Right lobe of liver (tissue), 6 donors: ENCODE measurements around the gene HBG2. TPM values are rescaled to one million over a fixed set of nuclear protein-coding genes. Genes with fewer than 3 reads are reported as not detected.

Experiments used
- ATAC-seq, 4 donors: fragments of 200-7000 bp; cut with Tn5 transposase; one replicate each; pipeline ENCODE4 v1.9.1; 2020; ENCODE audit warnings: mild to moderate bottlenecking in 4 of 4, moderate library complexity in 4 of 4
- DNase-seq, 3 donors: peaks; one replicate each; pipeline ENCODE4 v3.0.0-alpha.2; 2020
- H3K27ac ChIP-seq, 3 donors: fragments of 200-600 bp; one replicate each; pipeline ENCODE4 v1.8.0; 2022
- H3K27me3 ChIP-seq, 2 donors: fragments of 200-600 bp; one replicate each; pipeline ENCODE4 v1.8.0; 2022
- H3K36me3 ChIP-seq, 4 donors: fragments of 200-600 bp; sonication (generic) in 1 of 4; one replicate each; pipeline versions ENCODE4 v1.5.1 to v1.8.0; 2017 to 2022; ENCODE audit warnings: control low read depth in 1 of 4
- H3K4me1 ChIP-seq, 4 donors: fragments of 200-600 bp; sonication (generic) in 1 of 4; one replicate each; pipeline versions ENCODE4 v1.5.1 to v1.8.0; 2017 to 2022; ENCODE audit warnings: control low read depth in 1 of 4
- H3K4me3 ChIP-seq, 3 donors: fragments of 200-600 bp; one replicate each; pipeline ENCODE4 v1.8.0; 2022
- H3K9me3 ChIP-seq, 4 donors: fragments of 200-600 bp; sonication (generic) in 1 of 4; one replicate each; pipeline versions ENCODE4 v1.5.1 to v1.8.0; 2017 to 2022; ENCODE audit warnings: control low read depth in 1 of 4
- CTCF ChIP-seq, 4 donors: fragments of 200-600 bp in 3 of 4; fragments of 450-650 bp in 1 of 4; IDR thresholded peaks; one replicate each; pipeline versions ENCODE4 v1.5.1 to v1.8.0; 2016 to 2022; ENCODE audit warnings: antibody characterized with exemption in 4 of 4, mild to moderate bottlenecking in 2 of 4
- POLR2A ChIP-seq: fragments of 450-650 bp; IDR thresholded peaks from one replicate; pipeline ENCODE4 v1.6.1; 2017; ENCODE audit warnings: antibody characterized with exemption, mild to moderate bottlenecking
- WGBS: methylation state at CpG from one replicate; pipeline ENCODE4 v1.1.6; 2018; ENCODE audit warnings: low coverage, low lambda C conversion rate; ENCODE audit not compliant: insufficient coverage; ENCODE audit errors: missing lambda C conversion rate; 5-methylcytosine and 5-hydroxymethylcytosine counted together
- intact Hi-C, 2 donors: fragments of 100-400 bp; cut with DNase I; formaldehyde crosslinking; loops; one replicate each; pipeline versions ENCODE4 v1.11.2 to v1.14.1; 2022
- total RNA-seq, 6 experiments: library from RNA; depleted of rRNA in 2 of 6; stranded (reverse); fragments of >200 nt in 2 of 6; fragmentation: NEBNext Ultra II Directional in 3 of 6; extraction: Animal tissue kit (Norgen Biotek cat#: 25700) in 3 of 6; gene quantifications; one replicate each; pipeline versions ENCODE4 v1.1.0 to v1.2.4, GENCODE V29; 2016 to 2023
- donor health status: DM: no; HTN: yes; CAD: no.
- donor health status: DM: no; HTN: no; CAD: no.
- donor health status: DM: no; HTN: no; CAD: no.
- donor health status: DM: no; HTN: yes; CAD: no.
- donor health status: DM: no; HTN: yes; CAD: no.

The HBG2 gene
- total RNA-seq, 6 experiments from 2014 or later, result not detected

- WGBS, result 82% methylated on average over 1 of the region's 1 CpG
Measured at GRCh38 chr11:5230266-5230665, 24.3 kb downstream of the HBG2 start.

DNA sequence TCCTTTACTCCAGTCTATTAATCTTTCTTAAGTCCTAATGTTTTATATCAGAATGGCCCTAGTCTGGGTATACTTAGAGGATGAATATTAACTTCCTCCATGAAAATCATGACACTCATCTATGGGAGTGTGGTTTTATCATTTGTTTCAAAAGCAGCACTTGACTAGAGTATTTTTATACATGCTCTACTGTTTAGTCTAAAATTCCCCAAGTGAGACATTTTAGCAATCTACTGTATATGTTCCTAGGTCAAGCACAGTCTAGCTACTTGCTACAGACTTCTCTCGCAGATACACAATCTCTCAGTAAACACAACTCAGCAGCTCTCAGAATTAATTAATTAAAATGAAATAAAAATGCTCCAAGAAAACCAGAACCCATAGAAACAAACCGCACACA is 24.8 kb downstream of the HBG2 start:
- H3K36me3 ChIP-seq, result no peaks in the 10 kb centered on the region
- H3K9me3 ChIP-seq, result no peaks in the 10 kb centered on the region
- H3K4me3 ChIP-seq, result no peak overlapping the region
- TF ChIP-seq POLR2A (no peak), CTCF (IDR thresholded peaks at IDR 0.05) (no peak)
- no peak overlapping the region for H3K27ac ChIP-seq
- no peak for DNase-seq
- 60% methylated on average over 2 of the region's 2 CpGs for WGBS
- no peaks in the 10 kb centered on the region for H3K4me1 ChIP-seq
- no peak for ATAC-seq
- no peaks in the 10 kb centered on the region for H3K27me3 ChIP-seq
- intact Hi-C loops, result no loop called here

More at GRCh38 chr11:5230266-5230665, 24.3 kb downstream of the HBG2 start:
- H3K36me3 ChIP-seq, result no peaks in the 10 kb centered on the region
- DNase-seq (no peak), ATAC-seq (no peak)
- no peaks in the 10 kb centered on the region for H3K9me3 ChIP-seq
- intact Hi-C loops, result no loop called here
- no peak overlapping the region for H3K27ac ChIP-seq
- H3K4me3 ChIP-seq, result no peak overlapping the region
- H3K27me3 ChIP-seq, result no peaks in the 10 kb centered on the region
- no peaks in the 10 kb centered on the region for H3K4me1 ChIP-seq
- TF ChIP-seq POLR2A (no peak), CTCF (IDR thresholded peaks at IDR 0.05) (no peak)

- Histone ChIP-seq H3K36me3 (no peaks in the 10 kb centered on the region), H3K4me1 (no peaks in the 10 kb centered on the region), H3K9me3 (no peaks in the 10 kb centered on the region), H3K4me3 (no peak overlapping the region), H3K27me3 (no peaks in the 10 kb centered on the region), H3K27ac (no peak overlapping the region)
- ATAC-seq (no peak), DNase-seq (no peak)
- intact Hi-C loops, result no loop called here
- TF ChIP-seq CTCF (IDR thresholded peaks at IDR 0.05) (no peak), POLR2A (no peak)
- 80% methylated on average over 1 of the region's 1 CpG for WGBS
Measured at GRCh38 chr11:5229356-5229755, 25.2 kb downstream of the HBG2 start.

GRCh38 chr11:5228124-5228523 is 26.5 kb downstream of the HBG2 start:
- TF ChIP-seq CTCF (IDR thresholded peaks at IDR 0.05), result no peak
- no peak for TF ChIP-seq POLR2A
- DNase-seq, result no peak
- no peak overlapping the region for H3K27ac ChIP-seq
- H3K36me3 ChIP-seq, result no peaks in the 10 kb centered on the region
- intact Hi-C loops, result no loop called here
- WGBS, result 56% methylated on average over 5 of the region's 5 CpGs
- H3K4me1 ChIP-seq, result no peaks in the 10 kb centered on the region
- H3K9me3 ChIP-seq, result no peaks in the 10 kb centered on the region
- ATAC-seq, result no peak
- no peaks in the 10 kb centered on the region for H3K27me3 ChIP-seq
- no peak overlapping the region for H3K4me3 ChIP-seq

- no peak overlapping the region for H3K27ac ChIP-seq
- DNase-seq (no peak), ATAC-seq (no peak)
- intact Hi-C loops, result no loop called here
- no peaks in the 10 kb centered on the region for H3K9me3 ChIP-seq
- no peak for TF ChIP-seq POLR2A
- no peak for TF ChIP-seq CTCF (IDR thresholded peaks at IDR 0.05)
- H3K4me1 ChIP-seq, result no peaks in the 10 kb centered on the region
- no peak overlapping the region for H3K4me3 ChIP-seq
- H3K36me3 ChIP-seq, result no peaks in the 10 kb centered on the region
- no peaks in the 10 kb centered on the region for H3K27me3 ChIP-seq
- 29% methylated on average over 1 of the region's 1 CpG for WGBS
Measured at GRCh38 chr11:5227681-5228080, 26.9 kb downstream of the HBG2 start.
